HEK293T (cell line): ENCODE data around the gene GTF2I.
"Not testable (repeated sequence)": the region's sequence is repeated elsewhere in the genome, so short reads cannot be mapped to it uniquely, and the experiment has no call there.

Source experiments
- BHLHE40 ChIP-seq: fragments of 450-650 bp; IDR thresholded peaks from 2 replicates; pipeline ENCODE4 v1.6.1; 2016; ENCODE audit warnings: mild to moderate bottlenecking, moderate library complexity, borderline replicate concordance
- CTBP1 ChIP-seq: fragments of 450-650 bp; IDR thresholded peaks from 2 replicates; pipeline ENCODE4 v1.6.1; 2016; ENCODE audit warnings: borderline replicate concordance
- ELF4 ChIP-seq: fragments of 450-650 bp; IDR thresholded peaks from 2 replicates; pipeline ENCODE4 v1.6.1; 2017; ENCODE audit warnings: antibody characterized with exemption
- FOXA1 ChIP-seq: fragments of 450-650 bp; IDR thresholded peaks from 2 replicates; pipeline ENCODE4 v1.6.1; 2016; ENCODE audit warnings: mild to moderate bottlenecking
- FOXK2 ChIP-seq: fragments of 450-650 bp; IDR thresholded peaks from 2 replicates; pipeline ENCODE4 v1.6.1; 2016; ENCODE audit warnings: mild to moderate bottlenecking
- HDGF ChIP-seq: fragments of 450-650 bp; IDR thresholded peaks from 2 replicates; pipeline ENCODE4 v1.6.1; 2017; ENCODE audit warnings: antibody characterized with exemption, borderline replicate concordance
- LEF1 ChIP-seq: fragments of 450-650 bp; IDR thresholded peaks from 2 replicates; pipeline ENCODE4 v1.6.1; 2017; ENCODE audit warnings: mild to moderate bottlenecking, borderline replicate concordance
- NFRKB ChIP-seq: fragments of 450-650 bp; IDR thresholded peaks from 2 replicates; pipeline ENCODE4 v1.6.1; 2016; ENCODE audit warnings: mild to moderate bottlenecking, moderate library complexity
- SUZ12 ChIP-seq: fragments of 450-650 bp; IDR thresholded peaks from 2 replicates; pipeline ENCODE4 v1.6.1; 2016; ENCODE audit warnings: mild to moderate bottlenecking
- TARDBP ChIP-seq: fragments of 450-650 bp; IDR thresholded peaks from 2 replicates; pipeline ENCODE4 v1.6.1; 2016

GRCh38 chr7:74650055-74650454 lies 7.5 kb upstream of the GTF2I start:
- TF ChIP-seq SUZ12, BHLHE40, FOXK2, LEF1, FOXA1, ELF4, NFRKB, HDGF, CTBP1, TARDBP: not testable (repeated sequence)
